Neural progenitor cell (in vitro differentiated cells): ENCODE measurements around the gene CCDC91.

Experiments
- EZH2 ChIP-seq: fragments of 200-600 bp; sonication (generic); IDR thresholded peaks from 2 replicates; pipeline ENCODE4 v1.6.1; 2017; ENCODE audit warnings: antibody characterized with exemption, mild to moderate bottlenecking, moderate library complexity
- TF ChIP-seq, protein P1 (sequence below): fragments of 200-600 bp; sonication (generic); IDR thresholded peaks from 2 replicates; pipeline ENCODE4 v1.5.1; 2017; ENCODE audit warnings: antibody characterized with exemption, mild to moderate bottlenecking

DNA sequence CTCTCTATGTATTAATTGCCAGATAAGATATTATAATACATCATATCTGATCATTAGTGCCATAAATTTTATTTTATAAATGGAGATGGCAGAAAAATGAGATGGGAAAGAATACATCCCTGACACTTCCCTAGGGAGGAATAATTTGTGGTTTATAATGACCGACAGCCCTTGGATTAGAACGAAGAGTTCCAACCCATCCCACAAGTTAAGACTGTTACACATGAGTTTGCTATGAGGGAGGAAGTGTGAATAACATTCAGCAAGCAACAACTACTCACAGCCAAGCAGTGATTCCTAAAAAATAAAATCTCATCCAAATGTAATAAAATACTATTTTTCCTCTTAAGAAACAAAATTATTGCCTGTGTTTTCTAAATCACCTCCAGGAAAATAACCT, 299.0 kb downstream of the CCDC91 start:
- TF ChIP-seq, protein P1, sequence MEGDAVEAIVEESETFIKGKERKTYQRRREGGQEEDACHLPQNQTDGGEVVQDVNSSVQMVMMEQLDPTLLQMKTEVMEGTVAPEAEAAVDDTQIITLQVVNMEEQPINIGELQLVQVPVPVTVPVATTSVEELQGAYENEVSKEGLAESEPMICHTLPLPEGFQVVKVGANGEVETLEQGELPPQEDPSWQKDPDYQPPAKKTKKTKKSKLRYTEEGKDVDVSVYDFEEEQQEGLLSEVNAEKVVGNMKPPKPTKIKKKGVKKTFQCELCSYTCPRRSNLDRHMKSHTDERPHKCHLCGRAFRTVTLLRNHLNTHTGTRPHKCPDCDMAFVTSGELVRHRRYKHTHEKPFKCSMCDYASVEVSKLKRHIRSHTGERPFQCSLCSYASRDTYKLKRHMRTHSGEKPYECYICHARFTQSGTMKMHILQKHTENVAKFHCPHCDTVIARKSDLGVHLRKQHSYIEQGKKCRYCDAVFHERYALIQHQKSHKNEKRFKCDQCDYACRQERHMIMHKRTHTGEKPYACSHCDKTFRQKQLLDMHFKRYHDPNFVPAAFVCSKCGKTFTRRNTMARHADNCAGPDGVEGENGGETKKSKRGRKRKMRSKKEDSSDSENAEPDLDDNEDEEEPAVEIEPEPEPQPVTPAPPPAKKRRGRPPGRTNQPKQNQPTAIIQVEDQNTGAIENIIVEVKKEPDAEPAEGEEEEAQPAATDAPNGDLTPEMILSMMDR: no peak
- no peak for TF ChIP-seq EZH2
